ENCODE results near the gene ENTPD6.
A peak's percentile ranks its signal among the peaks of the same experiment; 100 is the strongest.
"Not testable (repeated sequence)": the region's sequence is repeated elsewhere in the genome, so short reads cannot be mapped to it uniquely, and the experiment has no call there.

Gene ENTPD6

GRCh38 chr20:25184391-25184790, 11.1 kb upstream of the ENTPD6 start:
- DNase-seq, result not testable (repeated sequence)
- in situ Hi-C loops (cut with MboI; ENCODE audit: low pct_unique_long_range_greater_than_20kb, low sequenced_read_pairs), result loop anchor here (25.0 kb wide), 1 partner anchor 197 kb away; the partner anchor contains the start of gene APMAP

GRCh38 chr20:25187220-25187619, 8.3 kb upstream of the ENTPD6 start:
- in situ Hi-C loops (cut with MboI; ENCODE audit: low pct_unique_long_range_greater_than_20kb, low sequenced_read_pairs), result loop anchor here (25.0 kb wide), 1 partner anchor 200 kb away; the partner anchor contains the start of gene APMAP
- DNase-seq, result no peak

DNA sequence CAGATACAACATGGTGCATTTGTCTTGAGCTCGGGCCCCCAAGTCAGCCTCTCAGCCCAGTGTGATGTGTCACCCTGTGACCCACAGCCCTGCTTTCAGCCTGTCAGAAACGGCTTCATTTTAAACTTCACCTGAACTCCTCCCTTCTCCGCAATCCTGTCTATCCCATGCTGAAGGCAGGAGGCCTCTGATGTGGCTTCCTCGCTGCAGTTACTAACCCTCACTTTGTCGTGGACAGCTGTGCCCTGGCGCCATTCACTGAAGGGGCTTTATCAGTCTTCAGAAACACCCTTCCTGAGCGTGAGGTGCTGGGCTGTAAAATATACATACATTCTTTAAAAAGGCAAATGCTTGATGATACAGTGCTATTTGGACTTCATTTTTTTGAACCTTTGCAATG, 7.9 kb upstream of the ENTPD6 start:
- no peak for DNase-seq
- in situ Hi-C loops (cut with MboI; ENCODE audit: low pct_unique_long_range_greater_than_20kb, low sequenced_read_pairs), result loop anchor here (25.0 kb wide), 1 partner anchor 200 kb away; the partner anchor contains the start of gene APMAP

DNA sequence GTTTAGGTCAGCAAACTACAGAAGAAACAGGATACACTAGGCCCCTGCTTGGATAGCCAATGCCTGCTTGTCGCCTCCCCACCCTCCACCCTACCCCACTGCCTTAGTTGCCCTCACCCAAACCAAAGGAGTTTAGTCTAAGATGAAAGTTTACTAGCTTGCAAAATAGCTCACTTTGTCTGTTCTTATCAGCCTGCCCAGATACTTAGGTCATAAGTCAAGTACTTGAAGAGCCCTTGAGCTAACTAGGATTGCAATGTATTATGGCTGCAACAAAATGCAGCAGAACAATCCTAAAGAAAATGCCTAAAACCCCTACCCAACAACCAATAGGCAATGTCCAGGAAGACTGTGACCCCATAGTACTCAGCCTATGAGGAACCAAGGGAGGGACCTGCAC, 7.3 kb upstream of the ENTPD6 start:
- no peak for DNase-seq
- in situ Hi-C loops (cut with MboI; ENCODE audit: low pct_unique_long_range_greater_than_20kb, low sequenced_read_pairs), result loop anchor here (25.0 kb wide), 1 partner anchor 201 kb away; the partner anchor contains the start of gene APMAP

DNA sequence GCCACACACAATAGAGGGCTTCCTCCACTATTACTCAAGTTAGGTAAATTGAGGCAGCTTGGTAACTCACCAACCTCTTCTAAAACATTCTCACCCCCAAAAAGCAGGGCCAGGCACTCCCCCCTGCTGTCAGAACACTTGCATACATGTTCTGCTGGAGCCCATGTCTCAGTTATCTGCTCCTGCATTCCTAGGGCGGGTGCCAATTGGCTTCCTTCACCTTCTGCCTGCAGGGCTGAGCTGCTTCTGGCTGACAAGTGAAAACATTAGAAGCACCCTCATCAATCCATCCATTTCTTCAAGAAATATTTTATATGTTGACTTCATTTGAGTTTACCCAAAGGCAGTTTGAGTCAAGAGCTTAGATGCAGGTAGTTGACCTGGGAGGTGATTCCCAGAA, 4.5 kb upstream of the ENTPD6 start:
- no peak for DNase-seq
- in situ Hi-C loops (cut with MboI; ENCODE audit: low pct_unique_long_range_greater_than_20kb, low sequenced_read_pairs), result loop anchor here (25.0 kb wide), 1 partner anchor 204 kb away; the partner anchor contains the start of gene APMAP

DNA sequence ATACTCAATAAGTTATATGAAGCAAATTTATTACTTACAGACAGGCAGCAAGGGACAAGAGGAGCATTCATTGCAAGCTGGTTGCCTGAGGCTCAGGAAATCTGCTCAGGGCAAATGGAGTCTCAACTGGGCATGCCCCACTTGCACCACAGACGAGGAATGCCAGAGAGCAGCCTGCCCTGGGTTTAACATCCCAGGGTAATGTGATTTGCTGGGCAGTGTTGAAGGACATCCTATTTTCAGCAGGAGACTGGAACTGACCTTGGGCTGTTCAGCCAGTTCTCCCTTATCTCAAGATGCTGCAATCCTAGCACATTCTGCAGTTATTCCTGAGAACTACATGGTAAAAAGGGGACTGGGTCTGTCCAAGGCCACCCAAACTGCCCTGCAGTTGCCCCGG, 3.8 kb upstream of the ENTPD6 start:
- no peak for DNase-seq
- in situ Hi-C loops (cut with MboI; ENCODE audit: low pct_unique_long_range_greater_than_20kb, low sequenced_read_pairs), result loop anchor here (25.0 kb wide), 1 partner anchor 204 kb away; the partner anchor contains the start of gene APMAP

GRCh38 chr20:25193843-25194242, 1.7 kb upstream of the ENTPD6 start:
- DNase-seq, result no peak
- in situ Hi-C loops (cut with MboI; ENCODE audit: low pct_unique_long_range_greater_than_20kb, low sequenced_read_pairs), result loop anchor here (25.0 kb wide), 1 partner anchor 207 kb away; the partner anchor contains the start of gene APMAP

DNA sequence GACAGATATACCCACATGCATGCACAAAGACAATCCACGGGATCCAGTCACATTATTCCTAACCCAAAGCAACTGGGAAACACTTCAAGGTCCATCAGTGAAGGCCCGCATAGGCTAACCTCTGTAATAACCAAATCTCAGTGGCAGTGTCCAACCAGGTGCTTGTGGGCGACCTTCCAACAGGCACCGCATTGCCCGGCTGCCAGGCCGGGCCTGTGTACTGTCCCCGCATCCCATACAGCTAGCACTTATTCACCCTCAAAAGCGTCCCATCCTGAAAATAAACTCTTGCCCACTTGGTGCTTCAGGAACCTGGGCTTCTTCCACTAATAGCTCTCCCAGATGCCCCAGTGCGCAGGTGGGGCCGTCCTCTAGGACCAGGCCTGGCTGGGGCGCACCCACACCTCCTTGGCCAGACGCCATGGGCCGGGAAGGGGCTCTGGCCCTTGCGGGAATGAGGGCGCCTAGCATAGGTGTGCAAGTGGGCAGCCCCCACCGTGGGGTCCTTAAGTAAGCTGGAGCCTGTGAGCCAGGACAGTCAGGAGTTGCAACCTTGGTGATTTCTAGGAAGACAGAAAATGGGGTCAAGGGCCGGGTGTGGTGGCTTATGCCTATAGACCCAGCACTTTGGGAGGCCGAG, 1.1 kb upstream of the ENTPD6 start:
- in situ Hi-C loops (cut with MboI; ENCODE audit: low pct_unique_long_range_greater_than_20kb, low sequenced_read_pairs), result loop anchor here (25.0 kb wide), 1 partner anchor 207 kb away; the partner anchor contains the start of gene APMAP
- no peak for DNase-seq

DNA sequence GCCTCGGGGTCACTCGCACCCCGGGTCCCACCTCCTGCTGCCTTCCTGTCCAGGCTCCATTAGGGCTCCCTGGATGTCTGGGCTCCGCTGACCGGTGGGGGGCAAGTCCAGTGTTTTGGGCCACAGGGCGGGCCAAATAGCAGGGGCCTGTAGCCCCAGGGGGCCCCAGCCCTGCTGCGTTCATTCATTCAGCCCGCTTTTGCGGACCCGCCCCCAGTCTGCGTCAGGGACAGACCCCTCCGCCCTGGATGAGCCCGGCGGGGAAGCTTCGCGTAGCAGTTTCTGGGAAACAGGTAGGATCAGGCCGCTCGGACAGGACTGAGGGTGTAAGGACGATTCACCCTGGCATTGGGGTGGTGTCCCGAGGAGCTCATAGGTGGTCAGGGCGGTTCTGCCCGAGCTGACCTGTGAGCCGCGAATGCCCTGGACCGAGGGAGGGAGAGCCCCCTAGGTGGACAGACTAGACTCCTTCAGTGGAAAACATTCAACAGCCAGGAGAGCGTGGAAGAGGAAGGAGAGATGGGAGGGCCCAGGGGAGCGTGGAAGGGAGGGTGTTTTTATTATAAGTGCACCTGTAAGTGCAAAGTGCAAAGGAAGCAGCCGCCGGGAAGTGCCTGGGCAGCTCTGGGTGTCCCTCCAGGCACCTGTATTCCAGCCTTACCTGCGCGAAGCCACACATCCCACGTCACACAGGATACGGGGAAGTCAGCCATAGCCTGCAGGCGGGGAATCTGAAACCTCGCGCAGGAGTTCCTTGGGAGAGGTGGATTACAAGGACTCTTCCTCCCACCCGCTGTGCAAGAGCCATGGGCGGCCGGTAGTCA, 662 bp downstream of the ENTPD6 start:
- DNase-seq, result peak; percentile 40

GRCh38 chr20:25196786-25197120, 1.2 kb downstream of the ENTPD6 start:
- in situ Hi-C loops (cut with MboI; ENCODE audit: low pct_unique_long_range_greater_than_20kb, low sequenced_read_pairs), result loop anchor here (25.0 kb wide), 1 partner anchor 209 kb away; the partner anchor contains the start of gene APMAP
- peak; percentile 12 for DNase-seq

More for the DNA sequence above, 662 bp downstream of the ENTPD6 start:
- in situ Hi-C loops (cut with MboI; ENCODE audit: low pct_unique_long_range_greater_than_20kb, low sequenced_read_pairs), result loop anchor here (25.0 kb wide), 1 partner anchor 209 kb away; the partner anchor contains the start of gene APMAP

DNA sequence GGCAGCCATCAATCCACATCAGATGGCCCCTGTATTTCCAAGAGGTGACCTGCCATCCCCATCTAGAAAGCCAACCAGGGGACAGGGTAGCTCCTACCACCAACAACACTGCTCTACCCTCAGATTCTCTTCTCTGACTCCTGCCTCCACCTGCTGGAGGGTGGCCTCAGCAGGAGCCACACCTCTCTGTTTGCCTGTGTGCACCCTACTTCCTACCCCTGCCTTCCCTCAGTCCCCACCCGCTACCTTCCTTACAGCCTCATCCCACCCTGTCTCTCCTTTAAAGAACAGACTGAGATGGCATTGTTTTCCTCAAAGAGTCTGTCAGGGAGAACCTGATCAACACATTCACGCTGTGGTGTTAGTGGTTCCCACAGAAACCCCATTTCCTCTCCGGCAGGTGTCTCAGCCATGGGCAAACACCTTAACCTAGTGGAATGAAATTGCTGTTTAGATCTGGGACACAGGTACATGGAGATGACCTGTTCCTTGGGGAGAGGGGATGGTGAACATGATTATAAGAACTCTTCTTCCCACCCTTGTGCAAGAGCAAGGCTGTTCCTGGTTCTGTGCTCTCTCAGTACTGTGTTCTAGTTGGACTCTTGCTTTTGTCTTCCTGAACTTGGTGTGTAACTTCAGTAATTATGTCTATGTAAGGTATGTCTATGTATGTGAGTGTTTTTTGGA, 1.8 kb downstream of the ENTPD6 start:
- no peak for DNase-seq

DNA sequence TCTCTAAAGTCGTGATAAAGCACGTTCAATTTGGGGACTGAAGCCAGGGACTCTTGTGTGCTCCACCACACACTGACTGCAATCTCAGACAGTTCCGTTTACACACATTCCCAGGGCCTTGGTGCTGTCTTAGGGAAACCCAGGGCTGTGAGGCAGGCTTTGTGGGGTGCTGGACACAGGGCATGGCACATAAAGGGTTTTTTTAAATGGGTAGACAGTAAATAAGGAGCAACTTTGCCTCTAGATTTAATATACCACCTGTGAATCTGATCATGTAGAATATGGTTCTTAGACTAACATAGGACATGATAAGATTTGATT, 2.3 kb downstream of the ENTPD6 start:
- DNase-seq, result no peak
- in situ Hi-C loops (cut with MboI; ENCODE audit: low pct_unique_long_range_greater_than_20kb, low sequenced_read_pairs), result loop anchor here (25.0 kb wide), 1 partner anchor 211 kb away; the partner anchor contains the start of gene APMAP

More for the DNA sequence above, 1.8 kb downstream of the ENTPD6 start:
- in situ Hi-C loops (cut with MboI; ENCODE audit: low pct_unique_long_range_greater_than_20kb, low sequenced_read_pairs), result loop anchor here (25.0 kb wide), 1 partner anchor 210 kb away; the partner anchor contains the start of gene APMAP

- in situ Hi-C loops (cut with MboI; ENCODE audit: low pct_unique_long_range_greater_than_20kb, low sequenced_read_pairs), result loop anchor here (25.0 kb wide), 1 partner anchor 212 kb away; the partner anchor contains the start of gene APMAP
- DNase-seq, result no peak
Observed at GRCh38 chr20:25198663-25199383, 3.3 kb downstream of the ENTPD6 start.

GRCh38 chr20:25199473-25200260, 4.2 kb downstream of the ENTPD6 start:
- DNase-seq, result no peak
- in situ Hi-C loops (cut with MboI; ENCODE audit: low pct_unique_long_range_greater_than_20kb, low sequenced_read_pairs), result loop anchor here (25.0 kb wide), 1 partner anchor 212 kb away; the partner anchor contains the start of gene APMAP

GRCh38 chr20:25203089-25203488, 7.6 kb downstream of the ENTPD6 start:
- no peak for DNase-seq
- in situ Hi-C loops (cut with MboI; ENCODE audit: low pct_unique_long_range_greater_than_20kb, low sequenced_read_pairs), result no loop called here

DNA sequence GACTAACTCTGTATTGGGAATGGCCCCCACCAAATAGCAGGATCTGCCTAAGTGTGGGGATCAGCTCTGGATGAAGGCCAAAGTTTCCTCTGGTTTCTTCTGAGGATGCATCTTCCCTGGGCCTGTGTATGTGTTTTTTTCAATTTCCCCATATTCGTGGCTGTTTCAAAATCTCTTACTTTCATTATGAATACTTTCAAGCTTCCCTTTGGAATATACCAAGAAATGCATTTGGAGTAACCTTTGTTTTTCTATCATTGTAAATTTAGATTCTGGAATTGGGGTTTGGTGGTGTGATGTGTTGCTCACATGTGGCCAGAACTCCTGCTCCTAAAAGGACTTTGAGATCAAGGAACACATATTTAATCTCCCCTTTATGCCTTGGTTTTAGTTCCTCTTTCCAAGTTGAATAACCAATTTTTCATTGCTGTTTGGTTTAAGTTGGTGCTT, 8.4 kb downstream of the ENTPD6 start:
- in situ Hi-C loops (cut with MboI; ENCODE audit: low pct_unique_long_range_greater_than_20kb, low sequenced_read_pairs), result no loop called here
- peak; percentile 43 for DNase-seq

GRCh38 chr20:25204550-25205276, 9.2 kb downstream of the ENTPD6 start:
- in situ Hi-C loops (cut with MboI; ENCODE audit: low pct_unique_long_range_greater_than_20kb, low sequenced_read_pairs), result no loop called here
- DNase-seq, result peak; percentile 73

Measured in KBM-7 (cell line).